Stimulated activated CD4-positive, alpha-beta T cell treated with anti-CD3 and anti-CD28 coated beads, Interleukin-1b, Interleukin-23, amount 100 ng/mL, for 4 hours (primary cell): Measurements from ENCODE around the gene SPATA13.

Source experiments
- DNase-seq, 2 donors: peaks; one replicate each; pipeline ENCODE4 v3.0.0-alpha.2; 2020; ENCODE audit warnings: low read depth in 2 of 2

Gene SPATA13

DNA sequence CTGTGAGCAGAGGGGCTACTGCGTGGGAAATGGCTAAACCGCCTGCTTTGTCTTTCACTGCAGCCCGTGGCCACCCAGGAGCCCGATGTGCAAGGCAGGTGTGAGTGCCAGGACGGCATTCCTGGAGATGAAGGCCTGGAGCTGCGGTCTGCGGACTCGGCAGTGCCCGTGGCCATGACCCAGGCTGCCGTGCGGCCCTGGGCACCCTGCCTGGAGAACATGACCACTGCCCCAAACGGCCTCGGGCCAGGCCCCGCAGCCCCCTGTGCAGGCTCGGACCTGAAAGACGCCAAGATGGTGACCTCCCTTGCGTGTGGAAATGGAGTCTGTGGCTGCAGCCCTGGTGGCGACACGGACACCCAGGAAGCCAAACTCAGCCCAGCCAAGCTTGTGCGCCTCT is 62.2 kb downstream of the SPATA13 start:
- no peak for DNase-seq

DNA sequence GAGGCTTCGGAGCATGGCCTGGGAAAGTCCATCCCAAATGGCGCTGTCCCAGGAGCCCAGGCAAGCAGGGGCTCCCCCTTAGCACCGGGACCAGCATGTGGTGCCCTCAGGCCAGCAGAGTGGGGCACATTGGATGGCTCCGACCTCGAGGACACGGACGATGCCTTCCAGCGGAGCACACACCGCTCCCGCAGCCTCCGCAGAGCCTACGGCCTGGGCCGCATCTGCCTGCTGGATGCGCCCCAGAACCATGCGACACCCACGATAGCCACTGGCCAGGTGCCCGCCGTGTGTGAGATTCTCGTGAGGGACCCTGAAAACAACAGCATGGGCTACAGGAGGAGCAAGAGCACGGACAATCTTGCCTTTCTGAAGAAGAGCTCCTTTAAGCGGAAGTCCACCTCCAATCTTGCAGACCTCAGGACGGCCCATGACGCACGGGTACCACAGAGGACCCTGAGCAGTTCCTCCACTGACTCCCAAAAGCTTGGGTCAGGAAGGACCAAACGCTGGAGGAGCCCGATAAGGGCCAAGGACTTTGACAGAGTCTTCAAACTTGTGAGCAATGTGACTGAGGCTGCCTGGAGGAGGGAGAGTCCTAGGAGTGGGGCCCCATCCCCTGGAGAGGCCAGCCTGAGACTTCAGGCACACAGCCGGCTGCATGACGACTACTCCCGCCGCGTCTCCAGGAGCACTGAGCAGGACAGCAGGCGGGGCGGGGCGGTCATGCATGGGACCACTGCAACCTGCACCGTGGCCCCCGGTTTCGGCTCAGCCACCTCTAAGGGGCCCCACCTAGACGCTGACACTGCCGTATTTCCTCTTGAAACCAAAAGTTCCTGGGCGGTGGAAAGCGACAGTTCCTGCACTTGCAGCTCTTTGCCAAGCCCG is 63.1 kb downstream of the SPATA13 start:
- DNase-seq: no peak

DNA sequence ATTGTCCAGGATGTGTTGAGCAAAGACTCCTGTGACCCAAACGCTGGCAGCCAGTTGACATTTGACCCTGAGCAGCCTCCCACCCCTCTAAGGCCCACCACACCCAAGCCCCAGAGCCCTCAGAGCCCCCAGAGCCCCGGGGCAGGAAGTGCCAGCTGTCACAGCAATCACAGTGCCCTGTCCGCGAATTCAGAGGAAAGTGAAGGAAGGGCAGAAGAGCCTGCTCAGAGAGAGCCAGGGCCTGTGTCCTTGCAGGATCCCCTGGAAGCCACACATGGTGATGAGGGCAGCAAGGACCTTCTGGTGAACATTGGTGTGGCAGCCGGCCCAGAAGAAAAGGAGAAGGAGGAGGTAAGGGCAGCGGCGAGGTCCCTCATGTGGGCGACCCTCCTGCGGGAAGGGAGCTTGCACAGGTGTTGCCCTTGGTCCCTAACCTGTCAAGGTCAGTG is 63.7 kb downstream of the SPATA13 start:
- DNase-seq: no peak

DNA sequence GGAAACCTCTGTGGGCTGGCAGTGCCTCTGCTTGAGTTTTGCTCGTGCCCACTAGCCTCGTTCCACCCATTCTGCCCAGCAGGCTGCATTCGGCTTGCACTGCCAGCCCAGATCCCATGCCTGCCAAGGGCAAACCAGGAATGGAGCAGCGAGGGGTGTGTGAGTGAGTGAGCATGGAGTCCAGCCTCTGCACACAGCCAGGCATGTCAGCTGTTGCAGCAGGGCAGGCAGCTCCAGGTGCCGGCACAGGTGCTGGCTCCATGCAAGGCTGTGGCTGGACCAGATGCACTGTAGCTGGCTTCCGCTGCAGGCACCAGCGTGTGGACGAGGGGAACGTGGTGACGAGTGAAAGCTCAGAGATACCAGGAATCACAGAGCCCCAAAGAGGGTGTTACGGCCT is 64.5 kb downstream of the SPATA13 start:
- DNase-seq: no peak

DNA sequence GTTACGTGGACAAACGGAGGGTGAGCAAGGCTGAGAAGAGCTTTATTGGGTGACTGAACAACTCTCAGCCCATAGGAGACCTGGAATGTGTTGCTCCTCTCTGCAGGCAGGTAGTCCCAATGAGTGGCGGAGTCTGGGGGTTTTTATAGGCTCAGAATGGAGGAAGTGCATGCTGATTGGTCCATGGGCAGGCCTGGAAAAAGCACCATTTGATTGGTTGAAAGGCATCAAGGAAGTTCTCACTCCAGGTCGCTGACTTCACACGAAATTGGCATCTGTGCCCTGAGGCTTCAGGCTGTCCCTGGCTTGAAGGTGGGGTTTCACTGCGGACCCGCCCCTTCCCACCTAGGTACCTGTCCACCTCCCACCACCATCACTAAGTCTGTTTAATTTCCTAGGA is 65.4 kb downstream of the SPATA13 start:
- DNase-seq: no peak

DNA sequence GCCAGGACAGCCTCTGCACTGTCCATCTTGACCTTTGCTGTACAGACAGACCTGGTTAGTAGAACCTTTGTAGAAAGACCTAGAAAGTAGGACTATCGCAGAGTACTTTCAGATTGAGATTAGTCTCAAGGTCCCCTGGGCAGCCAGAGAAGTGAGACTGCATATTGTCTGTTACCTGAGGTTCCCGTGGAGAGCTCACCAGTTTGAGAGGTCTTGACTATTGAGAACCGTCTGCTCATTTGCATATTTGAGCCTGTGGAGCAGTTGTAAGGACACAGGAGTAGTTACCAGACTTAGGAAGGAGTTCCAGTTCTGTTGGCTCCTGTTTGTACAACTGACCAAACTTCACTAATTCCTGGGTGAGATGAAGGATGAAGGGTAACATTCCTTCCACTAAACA is 66.2 kb downstream of the SPATA13 start:
- no peak for DNase-seq

DNA sequence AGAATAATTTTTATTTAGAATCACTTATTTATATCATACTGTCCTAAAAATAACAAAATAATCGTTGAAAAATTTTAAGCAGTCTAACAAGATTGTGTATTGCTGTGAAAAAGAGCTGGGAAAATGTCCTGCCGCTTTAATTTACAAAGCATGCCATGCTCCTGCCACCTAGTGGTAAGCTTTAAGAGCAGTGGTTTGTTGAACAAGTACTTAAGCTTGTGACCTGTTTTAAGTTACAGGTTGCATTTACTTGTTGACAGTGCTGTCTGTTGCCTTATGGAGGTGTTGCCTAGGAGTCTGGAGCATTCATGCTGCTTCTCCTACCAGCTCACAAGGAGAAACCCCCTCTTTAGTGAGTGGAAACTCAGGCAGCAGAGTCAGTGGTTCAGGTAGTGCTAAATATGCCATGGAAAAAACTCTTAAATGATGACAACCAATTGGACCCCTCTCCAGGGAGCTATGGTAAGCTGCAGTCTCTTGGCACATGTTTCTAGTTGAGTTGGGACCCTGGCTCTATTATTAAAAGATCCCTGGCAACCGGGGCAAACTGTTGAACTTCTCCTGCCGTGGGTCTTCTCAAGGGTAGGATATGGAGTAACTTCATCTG is 68.4 kb downstream of the SPATA13 start:
- peak in 1 of 2 donors; percentile 31 for DNase-seq

DNA sequence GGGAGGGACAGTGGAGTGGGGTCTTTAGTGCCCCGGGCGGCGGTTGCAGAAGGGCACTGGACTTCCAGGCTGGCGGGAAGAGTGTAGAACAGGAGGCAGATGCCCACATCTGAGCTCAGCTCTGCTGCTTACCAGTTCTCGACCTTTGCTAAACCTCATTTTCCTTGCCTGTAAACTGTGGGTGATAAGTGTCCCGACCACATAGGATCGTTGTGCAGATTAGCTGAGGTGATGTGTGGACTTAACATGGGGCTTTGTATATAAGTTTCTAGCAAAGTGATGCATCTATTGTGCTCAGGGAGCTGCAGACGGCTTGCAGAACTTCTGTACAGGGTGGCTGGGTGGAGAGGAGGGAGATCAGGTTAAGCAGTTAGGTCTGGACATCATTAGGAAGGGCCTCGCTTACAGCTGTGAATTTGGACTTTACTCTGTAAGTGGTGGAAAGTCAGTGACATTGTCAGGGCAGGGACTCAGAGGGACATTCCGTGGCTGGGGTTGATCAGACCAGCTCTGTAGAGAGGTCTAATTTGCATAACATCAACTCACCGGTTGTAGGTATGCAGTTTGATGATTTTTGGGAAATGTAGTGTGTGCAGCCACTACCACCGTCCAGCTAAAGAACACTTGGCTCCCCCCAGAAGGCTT is 70.0 kb downstream of the SPATA13 start:
- no peak for DNase-seq

DNA sequence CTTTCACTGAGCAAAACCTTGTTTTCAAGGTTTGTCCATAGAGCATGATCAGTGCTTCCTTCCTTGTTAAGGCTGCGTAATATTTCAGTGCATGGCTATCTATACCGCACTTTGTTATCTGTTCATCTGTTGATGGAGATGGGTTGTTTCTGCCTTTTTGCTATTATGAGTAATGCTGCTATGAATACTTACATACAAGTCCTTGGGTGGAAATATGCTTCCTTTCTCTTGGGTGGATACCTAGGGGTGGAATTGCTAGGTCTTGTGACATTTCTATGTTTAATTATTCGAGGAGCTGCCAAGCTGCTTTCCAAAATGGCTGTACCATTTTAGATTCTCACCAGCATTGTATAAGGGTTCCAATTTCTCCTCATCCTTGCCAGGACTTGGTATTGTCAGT is 70.9 kb downstream of the SPATA13 start:
- DNase-seq: no peak

DNA sequence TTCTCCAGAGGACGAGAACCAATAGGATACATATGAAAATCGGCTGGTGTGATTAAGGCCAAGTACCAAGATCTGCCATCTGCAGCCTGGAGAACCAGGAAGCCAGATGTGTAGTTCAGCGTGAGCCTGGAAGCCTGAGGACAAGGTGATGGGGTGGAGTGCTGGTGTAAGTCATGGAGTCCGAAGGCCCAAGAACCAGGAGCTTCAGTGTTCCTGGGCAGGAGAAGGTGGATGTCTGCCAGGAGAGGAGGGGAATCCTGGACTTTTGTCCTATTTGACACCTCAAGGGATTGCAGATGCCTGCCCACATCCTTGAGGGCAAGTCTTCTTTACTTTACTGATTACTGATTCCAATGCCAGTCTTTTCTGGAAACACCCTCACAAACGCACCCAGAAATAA is 71.5 kb downstream of the SPATA13 start:
- DNase-seq: no peak

DNA sequence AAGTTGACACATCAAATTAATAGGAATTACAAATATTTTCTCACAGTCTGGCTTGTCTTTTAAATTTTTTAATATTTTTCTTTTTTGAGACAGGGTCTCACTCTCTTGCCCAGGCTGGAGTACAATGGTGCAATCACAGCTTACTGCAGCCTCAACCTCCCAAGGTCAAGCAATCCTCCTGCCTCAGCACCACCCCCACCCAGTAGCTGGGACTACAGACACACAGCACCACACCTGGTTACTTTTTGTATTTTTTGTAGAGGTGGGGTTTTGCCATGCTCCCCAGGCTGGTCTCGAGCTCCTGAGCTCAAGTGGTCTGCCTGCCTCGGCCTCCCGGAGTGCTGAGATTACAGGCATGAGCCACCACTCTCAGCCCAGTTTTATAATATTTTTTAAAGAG is 72.0 kb downstream of the SPATA13 start:
- no peak for DNase-seq

DNA sequence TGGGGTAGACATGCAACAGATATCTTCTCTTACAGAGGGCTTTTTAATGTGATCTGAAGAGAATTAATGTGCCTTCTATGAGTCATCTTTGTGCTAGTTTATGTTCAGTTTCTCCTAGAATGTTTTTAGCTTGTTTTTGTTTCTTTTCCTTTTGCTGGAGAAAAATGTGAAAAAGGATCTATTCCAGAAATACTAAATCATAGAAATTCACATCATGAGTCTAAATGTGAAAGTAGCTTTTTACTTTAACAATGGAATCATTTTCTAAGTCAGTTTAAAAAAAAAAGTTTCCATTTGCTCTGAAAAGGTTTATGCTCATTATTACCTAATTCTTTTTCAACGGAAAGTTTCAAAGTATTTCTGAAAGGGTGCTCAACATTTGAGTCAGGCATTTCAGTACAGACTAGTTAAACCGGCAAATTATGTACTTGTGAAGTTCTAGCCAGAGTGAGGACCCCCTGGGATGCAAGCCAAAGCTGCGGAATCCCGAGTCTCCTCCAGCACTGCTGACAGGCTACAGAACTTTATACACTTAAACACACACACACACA is 72.9 kb downstream of the SPATA13 start:
- no peak for DNase-seq

DNA sequence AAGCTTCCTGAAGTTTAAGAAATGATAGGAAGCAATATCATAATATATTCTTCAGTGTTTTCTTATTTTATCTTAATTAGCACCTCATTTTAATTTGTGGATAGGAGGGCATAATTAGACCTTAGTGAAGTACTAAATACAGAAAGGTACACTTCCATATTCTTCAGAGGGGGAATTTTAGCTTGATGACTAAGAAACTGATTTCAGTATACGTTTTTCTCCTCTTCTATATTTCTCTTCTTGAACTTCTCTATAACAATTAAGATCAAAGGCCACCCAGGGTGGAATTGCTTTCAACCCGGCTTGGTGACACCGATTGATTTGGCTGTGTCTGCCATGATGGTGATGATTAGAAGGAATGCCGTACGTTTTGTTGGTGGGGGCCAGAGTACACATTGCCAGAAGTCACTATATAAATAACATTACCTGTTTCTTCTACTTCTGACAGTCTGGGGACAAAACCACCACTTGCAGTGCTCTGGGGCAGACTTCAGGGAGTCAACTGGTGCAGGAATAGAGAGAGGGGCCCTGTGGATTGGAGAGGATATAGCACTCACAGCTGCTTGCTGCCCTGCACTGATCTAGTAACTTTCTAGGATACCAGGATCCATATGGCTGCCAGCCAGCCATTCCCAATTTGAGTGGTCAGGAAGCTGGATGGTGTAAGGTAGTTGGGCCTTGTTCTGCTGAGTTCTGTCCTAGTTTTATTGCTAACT is 73.8 kb downstream of the SPATA13 start:
- no peak for DNase-seq

DNA sequence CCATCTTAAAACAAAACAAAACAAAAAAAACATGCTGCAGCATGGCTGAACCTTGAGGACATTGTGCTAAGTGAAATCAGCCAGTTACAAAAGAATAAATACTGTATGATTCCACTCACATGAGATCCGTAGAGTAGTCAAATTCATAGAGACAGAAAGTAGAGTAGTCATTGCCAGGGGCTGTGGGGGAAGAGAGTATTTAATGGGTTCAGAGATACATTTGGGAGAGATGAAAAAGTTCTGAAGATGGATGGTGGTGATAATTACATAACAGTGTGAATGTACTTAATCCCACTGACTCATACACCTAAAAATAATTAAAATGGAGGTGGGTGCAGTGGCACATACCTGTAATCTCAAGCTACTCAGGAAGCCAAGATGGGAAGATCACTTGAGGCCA is 76.8 kb downstream of the SPATA13 start:
- DNase-seq: no peak

DNA sequence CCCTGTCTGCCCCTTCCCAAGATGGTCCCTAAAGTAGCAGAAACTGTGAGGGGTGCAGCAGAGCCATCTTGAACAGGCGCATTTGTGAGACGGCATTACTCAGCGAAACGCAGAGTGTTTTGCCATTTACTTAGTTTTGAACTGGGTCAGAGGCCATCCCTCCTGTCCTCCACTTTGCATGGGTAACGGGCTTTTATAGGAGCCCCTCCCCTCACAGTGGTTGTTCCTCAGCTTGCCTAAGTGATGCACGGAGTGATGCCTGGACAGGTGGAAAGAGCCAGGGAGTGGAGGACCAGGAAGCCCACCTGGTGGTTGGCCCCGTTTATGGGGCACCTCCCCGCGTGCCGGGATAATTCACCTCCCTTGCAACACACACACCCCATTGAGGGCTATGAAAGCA is 80.8 kb downstream of the SPATA13 start:
- no peak for DNase-seq

DNA sequence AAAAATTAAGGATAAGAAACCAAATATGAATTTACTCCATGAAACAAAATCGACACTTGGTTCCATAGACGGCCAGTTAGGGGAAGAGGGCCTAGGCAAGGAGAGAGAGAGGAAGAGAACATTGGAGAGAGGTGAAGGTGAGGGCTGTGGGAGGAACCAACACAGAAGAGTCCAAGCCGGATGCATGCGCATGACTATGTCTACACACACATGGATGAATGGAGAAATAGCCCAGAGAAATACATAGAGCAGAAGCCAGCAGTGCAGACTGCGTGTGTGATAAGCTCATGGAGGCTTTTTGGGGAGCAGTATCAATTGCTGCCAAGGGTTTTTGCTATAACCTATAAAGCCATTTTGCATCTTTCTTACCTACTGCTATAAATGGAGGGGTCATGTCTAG is 81.6 kb downstream of the SPATA13 start:
- DNase-seq: no peak

DNA sequence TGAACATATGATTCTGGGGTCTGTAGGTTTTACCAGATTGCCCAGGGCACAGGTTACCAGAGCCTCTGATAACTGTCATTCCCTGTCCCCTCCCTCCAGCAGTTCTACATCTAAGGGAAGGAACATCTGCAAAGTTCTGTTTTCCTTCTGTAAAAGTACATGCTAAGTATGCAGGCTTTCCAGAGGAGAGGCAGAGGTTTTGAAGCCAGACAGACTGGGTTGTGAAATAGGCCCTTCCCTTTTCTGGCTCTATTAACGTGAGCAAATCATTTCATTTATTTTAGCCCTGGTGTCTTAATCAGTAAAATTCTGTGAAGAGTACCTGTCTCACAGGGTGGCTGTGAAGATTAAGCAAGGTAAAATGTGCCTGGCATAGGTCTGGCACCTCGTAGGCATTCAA is 82.8 kb downstream of the SPATA13 start:
- no peak for DNase-seq

DNA sequence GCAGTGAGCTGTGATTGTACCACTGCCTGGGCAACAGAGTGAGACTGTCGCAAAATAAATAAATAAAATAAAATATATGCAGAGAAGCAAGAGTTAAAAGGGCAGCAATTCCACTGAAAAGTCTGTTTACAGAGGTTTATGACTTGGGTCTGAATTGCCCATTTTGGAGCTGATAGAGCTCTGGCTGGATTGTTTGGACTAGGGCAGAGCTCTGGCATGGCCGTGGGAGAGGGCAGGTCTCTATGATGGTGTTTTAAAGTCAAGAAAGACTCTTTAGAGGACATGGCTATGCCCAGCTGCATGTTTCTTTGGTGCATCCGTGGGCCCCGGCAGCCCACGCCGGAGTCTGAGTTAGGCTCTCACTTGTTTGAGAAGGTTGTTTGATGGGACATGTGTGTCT is 84.3 kb downstream of the SPATA13 start:
- no peak for DNase-seq

DNA sequence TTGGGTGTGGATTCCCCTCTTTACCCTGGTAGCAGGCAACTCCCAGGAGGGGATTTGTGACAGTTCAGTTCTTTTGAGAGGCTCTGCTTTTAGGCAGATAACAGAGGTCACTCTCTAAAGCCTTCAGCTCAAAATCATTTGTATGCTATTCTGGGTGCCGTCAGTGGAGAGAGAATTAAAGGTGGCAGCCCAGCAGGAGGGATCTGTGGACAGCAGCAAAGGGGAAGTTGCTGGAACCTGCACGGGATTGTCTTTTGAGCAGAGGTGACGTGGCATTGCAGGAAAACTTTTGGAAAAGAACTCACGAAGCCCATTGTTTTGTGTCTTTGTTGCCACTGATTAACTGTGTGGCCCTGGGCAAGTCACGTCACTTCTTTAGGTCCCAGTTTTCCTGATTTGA is 86.5 kb downstream of the SPATA13 start:
- DNase-seq: no peak

DNA sequence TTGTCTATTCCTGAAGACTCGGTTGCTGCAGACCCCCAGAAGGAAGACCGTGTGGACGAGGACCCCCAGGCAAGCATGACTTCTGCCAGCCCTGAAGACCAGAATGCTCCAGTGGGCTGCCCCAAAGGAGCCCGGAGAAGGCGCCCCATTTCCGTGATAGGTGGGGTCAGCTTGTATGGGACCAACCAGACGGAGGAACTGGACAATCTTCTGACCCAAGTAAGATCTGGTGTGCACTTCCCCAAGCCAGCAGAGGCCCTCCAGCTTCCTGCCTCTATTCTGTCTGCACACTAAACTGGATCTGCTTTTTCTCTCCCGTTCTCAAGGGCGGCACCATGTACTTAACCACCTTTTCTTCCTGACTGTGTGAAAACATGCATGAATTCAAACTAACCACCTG is 89.1 kb downstream of the SPATA13 start:
- no peak for DNase-seq

DNA sequence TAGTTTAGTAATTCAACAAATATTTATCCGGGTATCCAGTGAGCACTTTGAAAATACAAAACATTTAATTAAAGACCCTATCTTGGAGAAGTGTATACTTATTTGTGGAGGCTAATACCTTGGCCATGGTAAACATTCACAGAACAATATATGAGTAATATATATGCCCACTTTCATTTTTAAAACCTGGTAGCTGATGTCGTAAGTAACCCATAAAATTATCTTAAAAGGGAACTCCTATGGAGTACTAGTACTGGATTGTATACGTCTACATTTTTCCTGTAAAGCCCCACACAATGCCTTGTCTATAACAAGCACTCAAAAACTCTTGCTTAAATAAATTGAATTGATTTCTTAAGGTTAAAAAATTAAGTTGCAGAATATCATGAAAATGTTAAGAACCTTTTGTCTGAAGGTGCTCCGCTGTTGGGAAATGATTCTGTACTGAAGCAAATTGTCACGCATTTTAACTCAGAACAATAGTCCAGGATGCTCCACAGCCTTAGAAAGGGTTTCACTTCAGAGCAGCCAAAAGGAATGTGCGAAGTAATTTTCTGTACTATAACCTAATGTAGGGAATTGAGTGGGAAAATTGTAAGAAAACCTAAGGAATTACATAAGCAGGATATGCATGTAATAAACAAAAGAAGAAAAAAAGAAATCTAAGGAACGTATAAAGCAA is 90.0 kb downstream of the SPATA13 start:
- DNase-seq: no peak
